ENCODE measurements around the gene RFESD.
"Not testable (repeated sequence)": the region's sequence is repeated elsewhere in the genome, so short reads cannot be mapped to it uniquely, and the experiment has no call there.

The RFESD gene

GRCh38 chr5:95667678-95668077 is 21.1 kb downstream of the RFESD start:
- no peak for DNase-seq

- no peak for DNase-seq
Measured at GRCh38 chr5:95668216-95668615, 21.6 kb downstream of the RFESD start.

GRCh38 chr5:95668728-95669127 is 22.2 kb downstream of the RFESD start:
- no peak for DNase-seq

GRCh38 chr5:95669540-95669939 is 23.0 kb downstream of the RFESD start:
- DNase-seq = no peak

GRCh38 chr5:95669985-95670384 is 23.4 kb downstream of the RFESD start:
- no peak for DNase-seq

GRCh38 chr5:95670568-95670967 is 24.0 kb downstream of the RFESD start:
- no peak for DNase-seq

GRCh38 chr5:95671826-95672225 is 25.2 kb downstream of the RFESD start:
- DNase-seq = no peak

GRCh38 chr5:95672641-95673040 is 26.1 kb downstream of the RFESD start:
- DNase-seq = no peak

GRCh38 chr5:95673081-95673480 is 26.5 kb downstream of the RFESD start:
- no peak for DNase-seq

- no peak for DNase-seq
Measured at GRCh38 chr5:95682891-95683290, 36.3 kb downstream of the RFESD start, which contains the start of gene SPATA9. TSS of gene SPATA9 (minus strand) at chr5:95682991. CDS start at chr5:95682854, 137 bp downstream.

- no peak for DNase-seq
Measured at GRCh38 chr5:95684361-95684760, 37.8 kb downstream of the RFESD start.

GRCh38 chr5:95686651-95687050 is 40.1 kb downstream of the RFESD start:
- no peak for DNase-seq

GRCh38 chr5:95689680-95690079 is 43.1 kb downstream of the RFESD start:
- no peak for DNase-seq

- DNase-seq = no peak
Measured at GRCh38 chr5:95690333-95690732, 43.8 kb downstream of the RFESD start.

GRCh38 chr5:95697781-95698681 is 51.5 kb downstream of the RFESD start:
- DNase-seq = no peak

GRCh38 chr5:95699337-95699736 is 52.8 kb downstream of the RFESD start:
- no peak for DNase-seq

GRCh38 chr5:95701074-95701473 is 54.5 kb downstream of the RFESD start:
- no peak for DNase-seq

GRCh38 chr5:95704150-95704549 is 57.6 kb downstream of the RFESD start:
- no peak for DNase-seq

- DNase-seq = not testable (repeated sequence)
Measured at GRCh38 chr5:95706196-95706595, 59.6 kb downstream of the RFESD start.

GRCh38 chr5:95707055-95707454 is 60.5 kb downstream of the RFESD start:
- DNase-seq = no peak

Data from activated CD4-positive, alpha-beta T cell treated with anti-CD3 and anti-CD28 coated beads, Interleukin-2, amount 50 U/mL, for 4 hours (primary cell).